H1 (cell line): ENCODE measurements around the gene GALNT12.

ENCODE experiments used
- CHD2 ChIP-seq: IDR thresholded peaks from 2 replicates; pipeline ENCODE4 v1.6.1; 2012; ENCODE audit warnings: low read length, improper control_type of control experiment
- CTCF ChIP-seq, 3 experiments: IDR thresholded peaks; 1 replicate in 2 of 3; 2 replicates in 1 of 3; pipeline versions ENCODE4 v1.5.1 to v1.6.1; 2011; ENCODE audit warnings: low read length in 3 of 3, mild to moderate bottlenecking in 3 of 3, inconsistent platforms in 2 of 3, low read depth in 1 of 3, moderate library complexity in 1 of 3; ENCODE audit not compliant: insufficient read depth in 1 of 3; ENCODE audit errors: control extremely low read depth in 1 of 3
- EGR1 ChIP-seq: IDR thresholded peaks from 2 replicates; pipeline ENCODE4 v1.6.1; 2011; ENCODE audit warnings: low read depth, low read length, borderline replicate concordance
- FOSL1 ChIP-seq: IDR thresholded peaks from 2 replicates; pipeline ENCODE4 v1.6.1; 2011; ENCODE audit warnings: mild to moderate bottlenecking, low read depth, low read length, moderate library complexity; ENCODE audit not compliant: insufficient read depth
- GABPA ChIP-seq: IDR thresholded peaks from 2 replicates; pipeline ENCODE4 v1.6.1; 2011; ENCODE audit warnings: mild to moderate bottlenecking, low read length, moderate library complexity, borderline replicate concordance; ENCODE audit not compliant: insufficient read depth
- JUND ChIP-seq: IDR thresholded peaks from 2 replicates; pipeline ENCODE4 v1.6.1; 2011; ENCODE audit warnings: mild to moderate bottlenecking, improper control_type of control experiment, low read length
- PHF8 ChIP-seq: fragments of 200-600 bp; sonication (generic); conservative IDR thresholded peaks from 2 replicates; pipeline ENCODE4 v1.7.1; 2012; ENCODE audit warnings: low read depth, mild to moderate bottlenecking, inconsistent platforms, low read length, moderate library complexity
- POLR2A ChIP-seq, 2 experiments: IDR thresholded peaks; 1 replicate in 1 of 2; 2 replicates in 1 of 2; pipeline ENCODE4 v1.6.1; 2011; ENCODE audit warnings: low read depth in 2 of 2, low read length in 2 of 2, mild to moderate bottlenecking in 2 of 2; ENCODE audit errors: control extremely low read depth in 1 of 2
- RAD21 ChIP-seq, 2 experiments: IDR thresholded peaks in 1 of 2; conservative IDR thresholded peaks in 1 of 2; 2 replicates each; pipeline ENCODE4 v1.6.1; 2011; ENCODE audit warnings: low read depth in 2 of 2, low read length in 2 of 2, improper control_type of control experiment in 1 of 2, inconsistent platforms in 1 of 2, mild to moderate bottlenecking in 1 of 2, moderate library complexity in 1 of 2
- SP2 ChIP-seq: IDR thresholded peaks from 2 replicates; pipeline ENCODE4 v1.6.1; 2012; ENCODE audit warnings: mild to moderate bottlenecking, low read length, inconsistent platforms
- SRF ChIP-seq: IDR thresholded peaks from 2 replicates; pipeline ENCODE4 v1.6.1; 2011; ENCODE audit warnings: mild to moderate bottlenecking, low read depth, low read length, moderate library complexity
- TEAD4 ChIP-seq: IDR thresholded peaks from 2 replicates; pipeline ENCODE4 v1.6.1; 2012; ENCODE audit warnings: low read depth, low read length, inconsistent platforms, mixed read lengths
- USF2 ChIP-seq: IDR thresholded peaks from 2 replicates; pipeline ENCODE4 v1.6.1; 2011; ENCODE audit warnings: low read length, improper control_type of control experiment
- YY1 ChIP-seq: IDR thresholded peaks from 2 replicates; pipeline ENCODE4 v1.6.1; 2011; ENCODE audit warnings: low read depth, mild to moderate bottlenecking, low read length

- TF ChIP-seq CTCF (IDR thresholded peaks at IDR 0.05; ENCODE audit: control extremely low read depth in 1 of 3, insufficient read depth in 1 of 3, low read depth in 1 of 3, low read length in 3 of 3) (no peak), JUND (no peak), RAD21 (IDR thresholded peaks at IDR 0.05 in 1 of 2, conservative IDR thresholded peaks at IDR 0.05 in 1 of 2; ENCODE audit: low read depth in 2 of 2, low read length in 2 of 2) (no peak), POLR2A (IDR thresholded peaks at IDR 0.05; ENCODE audit: control extremely low read depth in 1 of 2, low read depth in 2 of 2, low read length in 2 of 2) (no peak), EGR1 (no peak), SP2 (no peak), YY1 (no peak), GABPA (no peak), FOSL1 (no peak), CHD2 (no peak), USF2 (no peak), TEAD4 (no peak), PHF8 (no peak), SRF (no peak)
Observed at GRCh38 chr9:98871558-98872065, 64.1 kb downstream of the GALNT12 start.
